Right lobe of liver (tissue), 6 donors: ENCODE results near the gene POU5F1. TPM values are rescaled to one million over a fixed set of nuclear protein-coding genes. Genes with fewer than 3 reads are reported as not detected.
"Not testable (repeated sequence)": the region's sequence is repeated elsewhere in the genome, so short reads cannot be mapped to it uniquely, and the experiment has no call there.

Experiments used
- ATAC-seq, 4 donors: fragments of 200-7000 bp; cut with Tn5 transposase; one replicate each; pipeline ENCODE4 v1.9.1; 2020; ENCODE audit warnings: mild to moderate bottlenecking in 4 of 4, moderate library complexity in 4 of 4
- DNase-seq, 3 donors: peaks; one replicate each; pipeline ENCODE4 v3.0.0-alpha.2; 2020
- H3K27ac ChIP-seq, 3 donors: fragments of 200-600 bp; one replicate each; pipeline ENCODE4 v1.8.0; 2022
- H3K27me3 ChIP-seq, 2 donors: fragments of 200-600 bp; one replicate each; pipeline ENCODE4 v1.8.0; 2022
- H3K36me3 ChIP-seq, 4 donors: fragments of 200-600 bp; sonication (generic) in 1 of 4; one replicate each; pipeline versions ENCODE4 v1.5.1 to v1.8.0; 2017 to 2022; ENCODE audit warnings: control low read depth in 1 of 4
- H3K4me1 ChIP-seq, 4 donors: fragments of 200-600 bp; sonication (generic) in 1 of 4; one replicate each; pipeline versions ENCODE4 v1.5.1 to v1.8.0; 2017 to 2022; ENCODE audit warnings: control low read depth in 1 of 4
- H3K4me3 ChIP-seq, 3 donors: fragments of 200-600 bp; one replicate each; pipeline ENCODE4 v1.8.0; 2022
- H3K9me3 ChIP-seq, 4 donors: fragments of 200-600 bp; sonication (generic) in 1 of 4; one replicate each; pipeline versions ENCODE4 v1.5.1 to v1.8.0; 2017 to 2022; ENCODE audit warnings: control low read depth in 1 of 4
- POLR2A ChIP-seq: fragments of 450-650 bp; IDR thresholded peaks from one replicate; pipeline ENCODE4 v1.6.1; 2017; ENCODE audit warnings: antibody characterized with exemption, mild to moderate bottlenecking
- WGBS: methylation state at CpG from one replicate; pipeline ENCODE4 v1.1.6; 2018; ENCODE audit warnings: low coverage, low lambda C conversion rate; ENCODE audit not compliant: insufficient coverage; ENCODE audit errors: missing lambda C conversion rate; 5-methylcytosine and 5-hydroxymethylcytosine counted together
- intact Hi-C, 2 donors: fragments of 100-400 bp; cut with DNase I; formaldehyde crosslinking; loops; one replicate each; pipeline versions ENCODE4 v1.11.2 to v1.14.1; 2022
- total RNA-seq, 6 experiments: library from RNA; depleted of rRNA in 2 of 6; stranded (reverse); fragments of >200 nt in 2 of 6; fragmentation: NEBNext Ultra II Directional in 3 of 6; extraction: Animal tissue kit (Norgen Biotek cat#: 25700) in 3 of 6; gene quantifications; one replicate each; pipeline versions ENCODE4 v1.1.0 to v1.2.4, GENCODE V29; 2016 to 2023
- TF ChIP-seq, protein P1 (sequence below), 4 donors: fragments of 200-600 bp in 3 of 4; fragments of 450-650 bp in 1 of 4; IDR thresholded peaks; one replicate each; pipeline versions ENCODE4 v1.5.1 to v1.8.0; 2016 to 2022; ENCODE audit warnings: antibody characterized with exemption in 4 of 4, mild to moderate bottlenecking in 2 of 4
- donor health status: DM: no; HTN: yes; CAD: no.
- donor health status: DM: no; HTN: no; CAD: no.
- donor health status: DM: no; HTN: no; CAD: no.
- donor health status: DM: no; HTN: yes; CAD: no.
- donor health status: DM: no; HTN: yes; CAD: no.

POU5F1 gene
- total RNA-seq, 6 experiments from 2014 or later: 0.71 to 3.8 (median 2.6) TPM

- no peaks in the 10 kb centered on the region for H3K36me3 ChIP-seq
- ATAC-seq (no peak), DNase-seq (no peak)
- H3K27me3 ChIP-seq: no peaks in the 10 kb centered on the region
- WGBS: 77% methylated on average over 3 of the region's 5 CpGs
- H3K27ac ChIP-seq: no peak overlapping the region
- no peaks in the 10 kb centered on the region for H3K9me3 ChIP-seq
- intact Hi-C loops: no loop called here
- H3K4me1 ChIP-seq: no peaks in the 10 kb centered on the region
- no peak overlapping the region for H3K4me3 ChIP-seq
- TF ChIP-seq POLR2A: no peak
- TF ChIP-seq, protein P1, sequence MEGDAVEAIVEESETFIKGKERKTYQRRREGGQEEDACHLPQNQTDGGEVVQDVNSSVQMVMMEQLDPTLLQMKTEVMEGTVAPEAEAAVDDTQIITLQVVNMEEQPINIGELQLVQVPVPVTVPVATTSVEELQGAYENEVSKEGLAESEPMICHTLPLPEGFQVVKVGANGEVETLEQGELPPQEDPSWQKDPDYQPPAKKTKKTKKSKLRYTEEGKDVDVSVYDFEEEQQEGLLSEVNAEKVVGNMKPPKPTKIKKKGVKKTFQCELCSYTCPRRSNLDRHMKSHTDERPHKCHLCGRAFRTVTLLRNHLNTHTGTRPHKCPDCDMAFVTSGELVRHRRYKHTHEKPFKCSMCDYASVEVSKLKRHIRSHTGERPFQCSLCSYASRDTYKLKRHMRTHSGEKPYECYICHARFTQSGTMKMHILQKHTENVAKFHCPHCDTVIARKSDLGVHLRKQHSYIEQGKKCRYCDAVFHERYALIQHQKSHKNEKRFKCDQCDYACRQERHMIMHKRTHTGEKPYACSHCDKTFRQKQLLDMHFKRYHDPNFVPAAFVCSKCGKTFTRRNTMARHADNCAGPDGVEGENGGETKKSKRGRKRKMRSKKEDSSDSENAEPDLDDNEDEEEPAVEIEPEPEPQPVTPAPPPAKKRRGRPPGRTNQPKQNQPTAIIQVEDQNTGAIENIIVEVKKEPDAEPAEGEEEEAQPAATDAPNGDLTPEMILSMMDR (IDR thresholded peaks at IDR 0.05): no peak
Measured at GRCh38 chr6:31172973-31173384, 2.5 kb upstream of the POU5F1 start.

- Histone ChIP-seq H3K9me3 (no peaks in the 10 kb centered on the region), H3K36me3 (no peaks in the 10 kb centered on the region), H3K4me1 (no peaks in the 10 kb centered on the region), H3K27me3 (no peaks in the 10 kb centered on the region), H3K4me3 (no peak overlapping the region), H3K27ac (no peak overlapping the region)
- intact Hi-C loops: no loop called here
- DNase-seq (no peak), ATAC-seq (no peak)
- 69% methylated on average over 2 of the region's 16 CpGs for WGBS
- no peak for TF ChIP-seq POLR2A
- TF ChIP-seq, protein P1 (IDR thresholded peaks at IDR 0.05): no peak
Measured at GRCh38 chr6:31171931-31172905, 1.7 kb upstream of the POU5F1 start.

- DNase-seq (no peak), ATAC-seq (no peak)
- Histone ChIP-seq H3K4me3 (no peak overlapping the region), H3K9me3 (no peaks in the 10 kb centered on the region), H3K27me3 (no peaks in the 10 kb centered on the region), H3K4me1 (no peaks in the 10 kb centered on the region), H3K27ac (no peak overlapping the region), H3K36me3 (no peaks in the 10 kb centered on the region)
- WGBS: 90% methylated on average over 7 of the region's 10 CpGs
- intact Hi-C loops: no loop called here
- no peak for TF ChIP-seq POLR2A
- TF ChIP-seq, protein P1 (IDR thresholded peaks at IDR 0.05): no peak
Measured at GRCh38 chr6:31170987-31171671, 647 bp upstream of the POU5F1 start.

- DNase-seq, H3K4me3 ChIP-seq, H3K27ac ChIP-seq, H3K36me3 ChIP-seq, intact Hi-C loops, H3K4me1 ChIP-seq, H3K27me3 ChIP-seq, ATAC-seq, H3K9me3 ChIP-seq: not testable (repeated sequence)
- 51% methylated on average over 6 of the region's 23 CpGs for WGBS
Measured at GRCh38 chr6:31169858-31170599, 453 bp downstream of the POU5F1 start.
